Activated naive CD8-positive, alpha-beta T cell treated with anti-CD3 and anti-CD28 coated beads, Interleukin-2, amount 50 U/mL, for 16 hours (primary cell): ENCODE data around the gene CLDN14.

Source experiments
- DNase-seq: peaks from one replicate; pipeline ENCODE4 v3.0.0-alpha.2; 2020; ENCODE audit warnings: low read depth, low spot score

Gene CLDN14

GRCh38 chr21:36433059-36433709, 46.7 kb downstream of the CLDN14 start:
- no peak for DNase-seq

GRCh38 chr21:36431252-36431651, 48.7 kb downstream of the CLDN14 start:
- DNase-seq, result no peak

- no peak for DNase-seq
Observed at GRCh38 chr21:36430841-36431240, 49.1 kb downstream of the CLDN14 start.

GRCh38 chr21:36429947-36430546, 49.9 kb downstream of the CLDN14 start:
- peak; percentile 35 for DNase-seq

- no peak for DNase-seq
Observed at GRCh38 chr21:36428761-36429432, 51.0 kb downstream of the CLDN14 start.

- DNase-seq, result no peak
Observed at GRCh38 chr21:36427502-36427901, 52.4 kb downstream of the CLDN14 start.

GRCh38 chr21:36425286-36425685, 54.6 kb downstream of the CLDN14 start:
- no peak for DNase-seq

GRCh38 chr21:36424592-36424991, 55.3 kb downstream of the CLDN14 start:
- no peak for DNase-seq

GRCh38 chr21:36423771-36424433, 56.0 kb downstream of the CLDN14 start:
- DNase-seq, result no peak

GRCh38 chr21:36422279-36423098, 57.4 kb downstream of the CLDN14 start:
- DNase-seq, result no peak

- DNase-seq, result no peak
Observed at GRCh38 chr21:36420571-36421339, 59.2 kb downstream of the CLDN14 start.

GRCh38 chr21:36419996-36420395, 59.9 kb downstream of the CLDN14 start:
- no peak for DNase-seq

- no peak for DNase-seq
Observed at GRCh38 chr21:36419241-36419640, 60.7 kb downstream of the CLDN14 start.

GRCh38 chr21:36415375-36415774, 64.5 kb downstream of the CLDN14 start:
- no peak for DNase-seq

- DNase-seq, result no peak
Observed at GRCh38 chr21:36412916-36413315, 67.0 kb downstream of the CLDN14 start.

GRCh38 chr21:36411301-36411700, 68.6 kb downstream of the CLDN14 start:
- DNase-seq, result no peak
